Ammon's horn (tissue), 1 donor: Measurements from ENCODE around the gene RSRC1.
"Not testable (repeated sequence)": the region's sequence is repeated elsewhere in the genome, so short reads cannot be mapped to it uniquely, and the experiment has no call there.

Experiments used
- DNase-seq: peaks from one replicate; pipeline ENCODE4 v3.0.0-alpha.2; 2016; ENCODE audit warnings: low spot score

RSRC1 gene

GRCh38 chr3:158465074-158465473 lies 355.2 kb downstream of the RSRC1 start:
- no peak for DNase-seq

DNA sequence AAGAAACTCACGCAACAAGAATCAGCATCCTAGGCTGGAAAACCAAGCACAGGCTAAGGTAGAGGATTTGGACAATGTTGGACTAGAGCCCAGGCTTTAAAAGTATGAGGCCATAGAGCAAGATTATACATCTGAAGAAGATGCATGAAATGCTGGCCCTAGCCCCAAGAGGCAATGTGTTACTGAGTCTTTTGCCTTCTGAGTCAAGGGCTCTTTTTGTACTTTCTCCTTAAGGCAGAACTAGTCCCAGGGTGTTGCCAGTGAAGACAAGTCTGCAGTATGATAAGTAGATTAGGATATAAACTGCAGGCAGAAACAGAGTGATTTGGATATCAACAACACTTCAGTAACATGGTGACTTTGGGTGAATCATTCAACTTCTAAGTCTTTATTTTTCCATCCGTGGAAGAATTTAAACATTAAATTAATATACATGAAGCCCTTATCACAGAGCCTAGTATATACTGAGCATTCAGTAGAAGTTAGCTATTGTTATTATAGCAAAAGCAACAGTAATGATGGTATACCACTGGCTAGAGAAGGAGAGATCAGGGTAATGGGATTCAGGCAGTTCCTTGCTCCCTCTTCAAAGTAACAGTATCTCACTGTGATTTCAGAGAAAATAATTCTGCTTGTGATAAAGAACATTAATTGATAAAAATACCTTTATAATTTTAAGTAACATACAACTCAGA lies 361.2 kb downstream of the RSRC1 start:
- DNase-seq = no peak

DNA sequence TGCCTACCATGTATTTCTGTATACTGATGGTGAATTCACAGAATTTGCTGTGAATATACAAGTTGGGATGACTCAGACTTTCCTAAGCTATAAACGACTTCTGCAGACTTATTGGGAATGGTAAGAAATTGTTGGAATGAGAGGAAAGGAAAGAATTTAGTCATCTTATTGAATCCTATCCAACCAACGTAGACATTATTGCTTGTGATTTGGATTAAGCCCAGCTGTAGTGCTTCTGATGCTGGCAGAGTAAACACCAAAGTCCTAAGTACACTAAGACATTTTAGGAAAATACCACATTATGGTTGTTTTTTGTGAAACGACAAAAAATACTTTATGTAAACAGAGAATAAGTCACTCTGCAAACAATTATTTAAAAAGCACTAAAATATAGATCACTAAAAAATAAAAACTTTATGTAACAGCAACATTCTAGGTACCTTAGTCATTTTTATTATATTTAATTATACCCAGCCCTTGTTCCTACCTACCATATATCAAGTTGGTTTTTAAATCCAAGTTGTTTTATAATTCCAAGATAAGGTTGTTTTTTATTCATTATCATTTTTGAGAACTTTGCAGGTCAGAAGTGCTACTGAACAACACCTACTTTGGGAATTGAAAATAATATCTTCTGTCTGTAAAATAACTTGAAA lies 361.9 kb downstream of the RSRC1 start:
- no peak for DNase-seq

- no peak for DNase-seq
Measured at GRCh38 chr3:158479051-158479450, 369.2 kb downstream of the RSRC1 start.

DNA sequence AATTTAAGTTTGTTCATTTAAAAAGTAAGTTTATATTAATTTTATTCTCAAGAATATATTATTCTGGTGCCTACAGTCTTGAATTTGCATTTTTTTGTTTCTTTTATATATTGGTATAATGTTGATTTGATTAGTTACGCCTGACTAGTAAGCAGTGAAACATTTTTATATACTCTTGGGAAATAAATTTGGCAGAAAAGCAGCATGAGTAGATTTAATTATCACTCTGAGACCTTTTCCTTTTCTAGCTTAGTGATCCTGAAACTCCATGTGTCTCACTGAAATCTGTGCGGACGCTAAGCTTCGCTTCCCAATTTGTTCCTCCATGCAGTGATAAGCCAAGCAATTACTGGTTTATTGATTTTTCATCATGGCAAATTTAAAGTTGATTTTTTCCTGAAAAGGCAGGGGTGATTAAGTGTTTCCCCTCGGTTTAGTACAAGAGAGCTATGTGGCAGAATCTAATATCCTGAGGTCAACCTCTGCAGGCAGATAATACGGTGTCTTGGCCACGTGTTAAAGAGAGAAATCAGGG lies 373.9 kb downstream of the RSRC1 start:
- no peak for DNase-seq

DNA sequence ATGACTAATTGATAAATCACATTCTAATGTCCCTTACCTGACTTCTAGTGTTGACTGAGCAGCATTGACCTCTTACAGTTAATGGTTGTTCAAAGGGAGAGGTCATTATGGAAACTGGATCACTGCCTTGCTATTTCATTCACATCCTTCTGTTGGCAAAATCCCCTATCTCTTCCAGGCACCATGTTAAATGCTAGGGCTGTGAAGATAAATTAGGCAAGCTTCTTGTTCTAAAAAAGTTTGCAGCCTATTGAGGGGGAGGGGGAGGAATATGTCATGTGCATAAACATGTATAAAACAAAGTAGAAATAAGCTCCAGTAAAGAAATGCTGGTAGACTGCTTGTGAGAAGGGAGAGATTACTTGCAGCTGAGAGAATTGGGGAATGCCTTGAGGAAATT lies 376.3 kb downstream of the RSRC1 start:
- DNase-seq = no peak

GRCh38 chr3:158488670-158489069 lies 378.8 kb downstream of the RSRC1 start:
- DNase-seq = no peak

DNA sequence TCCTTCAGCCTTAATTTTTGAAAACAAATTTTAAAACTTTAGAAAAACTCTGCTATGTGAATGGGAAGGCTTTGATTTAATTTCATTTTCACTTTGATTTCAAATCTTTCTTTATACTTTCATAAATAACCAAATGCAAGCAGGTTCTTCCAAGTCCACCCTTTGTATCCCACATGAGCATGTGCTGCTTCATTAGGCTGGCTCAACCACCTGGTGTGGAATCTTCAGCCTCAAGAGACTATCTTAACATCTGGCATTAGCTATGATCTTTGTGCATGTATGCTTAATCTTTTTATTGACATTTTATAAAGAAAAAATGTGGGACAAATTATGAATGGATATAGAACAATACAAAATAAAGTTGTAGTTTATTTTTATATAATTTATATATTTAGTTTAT lies 379.3 kb downstream of the RSRC1 start:
- no peak for DNase-seq

DNA sequence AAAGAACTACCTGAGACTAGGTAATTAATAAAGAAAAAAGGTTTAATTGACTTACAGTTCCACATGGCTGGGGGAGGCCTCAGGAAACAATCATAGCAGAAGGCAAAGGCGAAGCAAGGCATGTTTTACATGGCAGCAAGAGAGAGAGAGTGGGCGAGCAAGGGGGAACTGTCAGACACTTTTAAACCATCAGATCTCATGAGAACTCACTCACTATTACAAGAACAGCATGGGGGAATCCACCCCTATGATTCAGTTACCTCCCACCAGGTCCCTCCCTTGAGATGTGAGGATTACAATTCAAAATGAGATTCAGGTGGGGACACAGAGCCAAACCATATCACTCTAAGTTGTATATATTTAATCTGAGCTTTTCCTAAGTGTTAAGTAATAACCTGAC lies 382.1 kb downstream of the RSRC1 start:
- no peak for DNase-seq

DNA sequence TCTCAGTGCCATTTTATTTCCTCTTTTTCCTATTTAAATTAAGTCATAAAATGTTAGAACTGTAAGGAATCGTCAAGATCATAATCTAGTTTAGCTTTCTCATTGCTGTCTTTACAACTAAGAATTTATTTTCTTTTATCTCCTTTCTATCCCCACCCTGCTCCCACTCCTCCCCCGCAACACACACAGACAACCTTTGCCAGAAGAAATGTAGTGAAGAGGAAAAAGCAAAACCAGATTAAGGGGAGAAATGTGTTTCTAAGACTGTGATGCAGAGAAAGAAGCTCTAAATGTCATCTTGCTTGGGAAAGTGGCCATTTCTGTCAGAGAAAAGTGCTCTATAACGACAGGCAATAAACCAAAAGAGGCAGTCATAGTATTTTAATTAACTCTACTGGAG lies 382.8 kb downstream of the RSRC1 start:
- no peak for DNase-seq

GRCh38 chr3:158493931-158494330 lies 384.0 kb downstream of the RSRC1 start:
- no peak for DNase-seq

DNA sequence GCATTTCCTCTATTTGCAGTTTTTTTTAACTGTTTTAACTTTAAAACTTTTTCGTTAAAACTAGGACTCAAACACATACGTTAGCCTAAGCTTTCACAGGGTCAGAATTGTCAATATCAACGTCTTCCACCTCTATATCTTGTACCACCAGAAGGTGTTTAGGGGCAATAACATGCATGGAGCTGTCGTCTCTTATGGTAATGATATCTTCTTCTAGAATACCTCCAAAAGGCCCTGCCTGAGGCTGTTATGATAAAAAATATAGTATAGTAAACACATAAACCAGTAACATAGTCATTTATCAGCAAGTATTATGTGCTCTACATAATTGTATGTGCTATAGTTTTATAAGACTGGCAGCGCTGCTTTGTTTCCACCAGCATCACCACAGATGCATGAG lies 384.8 kb downstream of the RSRC1 start:
- DNase-seq = no peak

DNA sequence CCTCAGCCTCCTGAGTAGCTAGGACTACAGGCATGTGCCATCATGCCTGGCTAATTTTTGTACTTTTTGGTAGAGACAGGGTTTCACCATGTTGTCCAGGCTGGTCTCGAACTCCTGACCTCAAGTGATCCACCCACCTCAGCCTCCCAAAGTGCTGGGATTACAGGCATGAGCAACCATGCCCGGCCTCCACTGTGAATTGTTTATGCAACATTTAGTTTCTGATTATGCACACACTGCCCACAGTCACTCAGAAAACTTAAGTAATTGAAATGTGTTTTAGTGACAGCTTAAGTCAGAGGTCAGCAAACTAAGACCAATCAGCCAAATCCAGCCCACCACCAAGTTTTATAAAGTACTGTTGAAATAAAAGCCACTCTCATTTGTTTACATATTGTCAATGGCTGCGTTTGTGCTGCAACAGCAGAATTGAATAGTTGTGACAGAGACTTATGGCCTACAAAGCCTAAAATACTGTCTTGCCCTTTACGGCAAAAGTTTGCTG lies 385.6 kb downstream of the RSRC1 start:
- not testable (repeated sequence) for DNase-seq

DNA sequence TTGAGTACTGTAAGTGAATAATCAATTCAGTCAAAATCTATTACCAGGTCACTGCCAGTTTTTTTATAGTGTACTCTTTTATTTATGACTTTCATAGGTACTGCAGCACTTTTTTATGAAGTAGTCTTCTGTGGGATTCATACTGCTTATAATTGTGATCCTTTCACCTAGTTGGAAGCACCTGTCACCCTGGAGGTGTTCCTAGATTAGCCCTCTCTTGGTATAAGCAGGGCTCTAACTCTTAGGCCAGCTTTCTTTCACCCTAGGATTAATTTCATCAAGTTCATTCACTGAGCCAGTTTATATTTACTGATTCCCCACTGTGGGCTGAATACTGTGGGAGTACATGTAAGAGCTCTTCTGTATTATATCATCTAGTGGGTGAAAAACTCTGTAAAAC lies 395.2 kb downstream of the RSRC1 start:
- DNase-seq = no peak

GRCh38 chr3:158506456-158506855 lies 396.6 kb downstream of the RSRC1 start:
- DNase-seq = no peak

- DNase-seq = no peak
Measured at GRCh38 chr3:158508481-158508880, 398.6 kb downstream of the RSRC1 start.

DNA sequence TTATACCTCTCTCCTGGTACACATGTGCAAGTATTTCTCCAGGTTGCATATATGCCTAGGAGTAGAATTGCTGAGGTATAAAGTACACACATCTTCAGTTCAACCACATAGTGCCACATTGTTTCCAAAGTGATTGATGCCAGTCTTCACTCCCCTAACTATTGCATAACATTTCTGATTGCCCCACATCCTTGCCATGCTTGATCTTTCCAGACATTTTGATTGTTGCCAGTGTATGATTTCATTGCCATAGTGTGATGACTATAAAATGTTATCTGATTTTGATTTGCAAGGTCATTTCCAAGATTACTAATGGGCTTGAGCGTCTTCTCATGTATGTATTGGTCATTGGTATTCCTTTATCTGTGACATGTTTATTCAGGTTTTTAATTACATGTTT lies 400.0 kb downstream of the RSRC1 start:
- DNase-seq = no peak

DNA sequence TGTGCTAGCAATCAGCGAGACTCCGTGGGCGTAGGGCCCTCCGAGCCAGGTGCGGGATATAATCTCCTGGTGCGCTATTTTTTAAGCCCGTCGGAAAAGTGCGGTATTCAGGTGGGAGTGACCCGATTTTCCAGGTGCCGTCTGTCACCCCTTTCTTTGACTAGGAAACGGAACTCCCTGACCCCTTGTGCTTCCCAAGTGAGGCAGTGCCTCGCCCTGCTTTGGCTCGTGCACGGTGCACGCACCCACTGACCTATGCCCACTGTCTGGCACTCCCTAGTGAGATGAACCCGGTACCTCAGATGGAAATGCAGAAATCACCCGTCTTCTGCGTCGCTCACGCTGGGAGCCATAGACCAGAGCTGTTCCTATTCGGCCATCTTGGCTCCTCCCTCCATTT lies 406.8 kb downstream of the RSRC1 start:
- DNase-seq = not testable (repeated sequence)

DNA sequence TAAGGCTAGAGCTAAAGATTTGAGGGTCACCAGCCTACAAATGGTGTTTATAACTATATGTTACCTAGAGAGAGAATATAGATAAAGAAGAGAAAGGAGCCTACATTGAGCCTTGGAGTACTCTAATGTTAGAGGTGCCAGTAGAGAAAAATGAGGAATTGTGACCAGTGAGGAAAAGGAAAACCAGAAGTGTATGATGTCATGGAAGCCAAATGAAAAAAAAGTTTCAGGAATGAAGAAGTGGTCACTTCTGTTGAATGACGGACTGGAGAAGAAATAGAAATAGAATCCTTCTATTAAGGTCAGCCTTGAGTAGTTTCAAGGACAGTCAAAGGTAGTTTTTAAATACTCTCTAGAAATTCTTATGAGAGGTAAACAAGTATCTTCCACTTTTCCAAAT lies 409.9 kb downstream of the RSRC1 start:
- DNase-seq = no peak

- DNase-seq = no peak
Measured at GRCh38 chr3:158520433-158520832, 410.5 kb downstream of the RSRC1 start.

- DNase-seq = no peak
Measured at GRCh38 chr3:158522221-158523136, 412.6 kb downstream of the RSRC1 start.

DNA sequence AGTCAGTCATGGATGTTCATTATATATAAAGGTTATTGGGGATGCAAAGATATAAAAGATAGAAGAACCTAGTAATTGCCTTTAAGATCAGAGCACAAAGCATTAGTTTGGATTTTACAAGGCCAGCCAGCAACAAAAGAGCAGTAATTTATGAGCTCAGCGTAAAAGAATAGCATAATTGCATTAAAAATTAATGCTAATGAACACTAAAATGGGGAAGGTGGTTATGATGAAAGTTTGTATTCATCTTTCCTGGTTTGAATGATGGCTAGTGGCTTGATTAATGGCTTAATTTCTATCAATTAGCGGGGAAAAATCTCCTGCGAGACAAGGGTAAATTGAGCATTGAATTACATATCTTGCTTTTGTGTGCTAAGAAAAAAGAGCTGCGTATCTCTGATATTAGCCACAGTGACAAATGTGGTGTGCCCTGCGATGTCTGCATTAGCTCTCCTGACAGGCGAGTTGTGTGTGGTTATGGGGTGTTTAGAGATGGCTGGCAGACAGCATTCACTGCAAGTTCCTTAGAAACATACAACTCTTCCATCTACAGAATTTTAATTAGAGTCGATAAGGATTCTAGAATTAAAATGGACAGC lies 418.3 kb downstream of the RSRC1 start:
- DNase-seq = no peak
